ENCODE measurements around the gene OR10G7.

Gene OR10G7

DNA sequence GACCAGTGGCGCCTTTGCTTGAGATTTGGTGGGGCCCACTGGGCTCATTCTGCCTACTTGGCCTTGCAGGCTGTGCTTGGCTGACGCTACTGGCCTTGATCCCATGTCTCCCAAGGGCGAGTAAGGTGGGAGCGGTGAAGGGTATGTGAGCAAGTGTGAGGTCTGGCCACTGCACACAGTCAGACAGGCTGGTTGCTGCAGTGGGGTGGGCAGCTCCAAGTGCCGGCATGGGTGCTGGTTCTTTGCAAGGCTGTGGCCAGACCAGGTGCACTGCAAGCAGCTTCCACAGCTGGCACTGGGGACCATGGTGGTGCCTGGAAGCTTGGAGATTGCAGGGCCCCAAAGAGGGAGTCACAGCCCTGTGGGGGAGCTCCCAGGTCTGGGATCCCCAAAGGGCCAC lies 33.4 kb upstream of the OR10G7 start:
- DNase-seq (ENCODE audit: insufficient read length) (no peak), FAIRE-seq (no peak)
- TF ChIP-seq POLR2A (IDR thresholded peaks at IDR 0.05; ENCODE audit: low read depth, low read length) (no peak), TAF1 (IDR thresholded peaks at IDR 0.05; ENCODE audit: borderline replicate concordance, low read depth, low read length) (no peak), POLR2AphosphoS5 (IDR thresholded peaks at IDR 0.05; ENCODE audit: low read depth, low read length) (no peak)

DNA sequence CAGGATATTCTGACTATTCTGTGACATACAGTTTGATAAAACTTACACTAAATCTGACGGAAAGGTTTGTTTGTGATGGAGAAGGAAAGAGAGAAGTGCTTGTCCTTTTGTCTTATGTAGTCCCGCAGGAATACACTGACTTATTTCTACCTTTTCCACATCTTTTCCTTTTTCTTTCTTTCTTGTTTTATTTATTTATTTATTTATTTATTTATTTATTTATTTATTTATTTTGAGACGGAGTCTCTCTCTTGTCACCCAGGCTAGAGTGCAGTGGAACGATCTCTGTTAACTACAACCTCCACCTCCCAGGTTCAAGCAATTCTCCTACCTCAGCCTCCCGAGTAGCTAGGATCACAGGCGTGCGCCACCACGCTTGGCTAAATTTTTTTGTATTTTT lies 31.0 kb upstream of the OR10G7 start:
- FAIRE-seq = no peak
- TF ChIP-seq POLR2A (IDR thresholded peaks at IDR 0.05; ENCODE audit: low read depth, low read length) (no peak), TAF1 (IDR thresholded peaks at IDR 0.05; ENCODE audit: borderline replicate concordance, low read depth, low read length) (no peak), POLR2AphosphoS5 (IDR thresholded peaks at IDR 0.05; ENCODE audit: low read depth, low read length) (no peak)
- no peak for DNase-seq (ENCODE audit: insufficient read length)

DNA sequence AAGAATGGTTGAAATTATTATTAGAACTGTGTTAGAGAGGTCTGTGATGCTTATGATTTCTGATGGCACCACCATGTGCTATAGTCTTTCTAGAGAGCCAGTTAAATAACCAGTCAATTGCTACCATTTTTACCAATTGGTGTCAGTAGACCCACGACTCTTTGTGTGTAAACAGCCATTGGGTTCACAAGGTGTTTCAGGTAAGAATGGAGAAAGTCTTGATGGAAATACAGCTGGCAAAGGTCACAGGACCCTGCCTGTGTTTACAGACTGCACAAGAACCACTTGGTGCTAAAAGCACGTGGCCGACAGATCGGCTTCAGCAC lies 30.5 kb upstream of the OR10G7 start:
- TF ChIP-seq POLR2AphosphoS5 (IDR thresholded peaks at IDR 0.05; ENCODE audit: low read depth, low read length) = no peak
- no peak for TF ChIP-seq POLR2A (IDR thresholded peaks at IDR 0.05; ENCODE audit: low read depth, low read length)
- no peak for TF ChIP-seq TAF1 (IDR thresholded peaks at IDR 0.05; ENCODE audit: borderline replicate concordance, low read depth, low read length)
- FAIRE-seq (peak; percentile 33), DNase-seq (ENCODE audit: insufficient read length) (no peak)

- FAIRE-seq (peak; percentile 89), DNase-seq (ENCODE audit: insufficient read length) (no peak)
- no peak for TF ChIP-seq POLR2A (IDR thresholded peaks at IDR 0.05; ENCODE audit: low read depth, low read length)
- no peak for TF ChIP-seq TAF1 (IDR thresholded peaks at IDR 0.05; ENCODE audit: borderline replicate concordance, low read depth, low read length)
- TF ChIP-seq POLR2AphosphoS5 (IDR thresholded peaks at IDR 0.05; ENCODE audit: low read depth, low read length) = no peak
These were observed 29.9 kb upstream of the OR10G7 start for GRCh38 chr11:124070915-124071622.

- TF ChIP-seq POLR2AphosphoS5 (IDR thresholded peaks at IDR 0.05; ENCODE audit: low read depth, low read length) (no peak), POLR2A (IDR thresholded peaks at IDR 0.05; ENCODE audit: low read depth, low read length) (no peak), TAF1 (IDR thresholded peaks at IDR 0.05; ENCODE audit: borderline replicate concordance, low read depth, low read length) (no peak)
- FAIRE-seq = peak; percentile 21
- DNase-seq (ENCODE audit: insufficient read length) = no peak
These were observed 28.6 kb upstream of the OR10G7 start for GRCh38 chr11:124069429-124070401.

- TF ChIP-seq POLR2AphosphoS5 (IDR thresholded peaks at IDR 0.05; ENCODE audit: low read depth, low read length) = no peak
- TF ChIP-seq POLR2A (IDR thresholded peaks at IDR 0.05; ENCODE audit: low read depth, low read length) = no peak
- no peak for TF ChIP-seq TAF1 (IDR thresholded peaks at IDR 0.05; ENCODE audit: borderline replicate concordance, low read depth, low read length)
- FAIRE-seq = no peak
- DNase-seq (ENCODE audit: insufficient read length) = no peak
These were observed 27.5 kb upstream of the OR10G7 start for GRCh38 chr11:124068601-124069110.

GRCh38 chr11:124052966-124053365 lies 11.8 kb upstream of the OR10G7 start:
- no peak for DNase-seq (ENCODE audit: insufficient read length)

GRCh38 chr11:124050748-124051147 lies 9.6 kb upstream of the OR10G7 start:
- TF ChIP-seq POLR2A (IDR thresholded peaks at IDR 0.05; ENCODE audit: low read depth, low read length) = no peak
- TF ChIP-seq TAF1 (IDR thresholded peaks at IDR 0.05; ENCODE audit: borderline replicate concordance, low read depth, low read length) = no peak
- TF ChIP-seq POLR2AphosphoS5 (IDR thresholded peaks at IDR 0.05; ENCODE audit: low read depth, low read length) = no peak
- FAIRE-seq (no peak), DNase-seq (ENCODE audit: insufficient read length) (no peak)

More at GRCh38 chr11:124052966-124053365, 11.8 kb upstream of the OR10G7 start:
- TF ChIP-seq POLR2AphosphoS5 (IDR thresholded peaks at IDR 0.05; ENCODE audit: low read depth, low read length) = no peak
- TF ChIP-seq POLR2A (IDR thresholded peaks at IDR 0.05; ENCODE audit: low read depth, low read length) = no peak
- no peak for TF ChIP-seq TAF1 (IDR thresholded peaks at IDR 0.05; ENCODE audit: borderline replicate concordance, low read depth, low read length)
- no peak for FAIRE-seq

- no peak for TF ChIP-seq POLR2A (IDR thresholded peaks at IDR 0.05; ENCODE audit: low read depth, low read length)
- no peak for TF ChIP-seq TAF1 (IDR thresholded peaks at IDR 0.05; ENCODE audit: borderline replicate concordance, low read depth, low read length)
- no peak for TF ChIP-seq POLR2AphosphoS5 (IDR thresholded peaks at IDR 0.05; ENCODE audit: low read depth, low read length)
- no peak for DNase-seq (ENCODE audit: insufficient read length)
- no peak for FAIRE-seq
These were observed 2.3 kb upstream of the OR10G7 start for GRCh38 chr11:124043420-124043819.

DNA sequence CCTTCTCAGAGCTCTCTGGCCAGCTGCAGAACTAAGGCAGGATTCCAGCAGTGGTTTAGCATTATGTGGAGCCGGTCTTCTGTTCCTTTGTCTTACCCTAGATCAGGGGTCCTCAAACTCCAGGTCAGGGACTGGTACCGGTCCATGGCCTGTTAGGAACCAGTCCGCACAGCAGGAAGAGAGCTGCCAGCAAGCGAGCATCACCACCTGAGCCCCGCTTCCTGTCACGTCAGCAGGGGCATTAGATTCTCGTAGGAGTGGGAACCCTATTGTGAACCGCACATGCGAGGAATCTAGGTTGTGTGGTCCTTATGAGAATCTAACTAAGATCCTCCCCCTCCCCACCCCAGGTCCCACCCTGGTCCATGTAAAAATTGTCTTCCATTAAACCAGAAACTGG lies 1.6 kb downstream of the OR10G7 start:
- no peak for TF ChIP-seq POLR2A (IDR thresholded peaks at IDR 0.05; ENCODE audit: low read depth, low read length)
- no peak for TF ChIP-seq TAF1 (IDR thresholded peaks at IDR 0.05; ENCODE audit: borderline replicate concordance, low read depth, low read length)
- TF ChIP-seq POLR2AphosphoS5 (IDR thresholded peaks at IDR 0.05; ENCODE audit: low read depth, low read length) = no peak
- DNase-seq (ENCODE audit: insufficient read length) = no peak
- FAIRE-seq = no peak

DNA sequence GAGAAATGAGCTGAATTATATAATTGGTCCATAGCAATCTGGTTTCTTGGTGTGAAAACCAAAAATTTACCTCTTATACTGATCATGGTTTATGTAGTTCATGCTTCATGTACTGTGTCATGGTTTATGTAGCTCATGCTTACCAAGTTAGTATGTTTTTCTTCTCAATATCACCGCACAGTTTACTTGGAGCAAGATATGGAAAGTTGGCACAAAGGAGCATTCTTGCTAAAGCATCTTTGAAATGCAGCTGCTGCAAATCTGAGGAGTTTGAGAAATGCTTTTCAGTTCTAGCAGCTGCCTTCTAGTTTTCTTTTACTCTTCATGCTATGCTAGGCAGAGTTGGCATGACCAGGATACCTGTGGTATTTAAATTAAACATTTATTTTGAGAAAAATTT lies 4.5 kb downstream of the OR10G7 start:
- FAIRE-seq (no peak), DNase-seq (ENCODE audit: insufficient read length) (no peak)
- TF ChIP-seq POLR2A (IDR thresholded peaks at IDR 0.05; ENCODE audit: low read depth, low read length) = no peak
- no peak for TF ChIP-seq TAF1 (IDR thresholded peaks at IDR 0.05; ENCODE audit: borderline replicate concordance, low read depth, low read length)
- TF ChIP-seq POLR2AphosphoS5 (IDR thresholded peaks at IDR 0.05; ENCODE audit: low read depth, low read length) = no peak

Data from GM12892 (cell line).